Duodenal mucosa (tissue), 2 donors: ENCODE data around the gene ZBTB20.

Source experiments
- H3K27ac ChIP-seq: one replicate; pipeline ENCODE4 v1.7.0; 2013; ENCODE audit warnings: low read depth, low read length
- H3K27me3 ChIP-seq, 2 donors: one replicate each; pipeline ENCODE4 v1.7.0; 2013; ENCODE audit warnings: low read length in 2 of 2, control low read depth in 1 of 2; ENCODE audit not compliant: insufficient read depth in 2 of 2, control insufficient read depth in 1 of 2
- H3K36me3 ChIP-seq, 2 donors: one replicate each; pipeline ENCODE4 v1.7.0; 2013; ENCODE audit warnings: low read length in 2 of 2, control low read depth in 1 of 2; ENCODE audit not compliant: insufficient read depth in 2 of 2, control insufficient read depth in 1 of 2
- H3K4me1 ChIP-seq, 2 donors: one replicate each; pipeline ENCODE4 v1.7.0; 2013; ENCODE audit warnings: low read length in 2 of 2, control low read depth in 1 of 2; ENCODE audit not compliant: insufficient read depth in 2 of 2, control insufficient read depth in 1 of 2
- H3K4me3 ChIP-seq, 2 donors: one replicate each; pipeline ENCODE4 v1.7.0; 2013; ENCODE audit warnings: low read length in 2 of 2, low read depth in 1 of 2
- H3K9ac ChIP-seq, 2 donors: one replicate each; pipeline ENCODE4 v1.7.0; 2013; ENCODE audit warnings: low read length in 2 of 2, low read depth in 1 of 2
- H3K9me3 ChIP-seq, 2 donors: one replicate each; pipeline ENCODE4 v1.7.0; 2013; ENCODE audit warnings: low read length in 2 of 2, control low read depth in 1 of 2; ENCODE audit not compliant: control insufficient read depth in 1 of 2

Gene ZBTB20

GRCh38 chr3:115038817-115039216, 108.3 kb downstream of the ZBTB20 start:
- H3K4me3 ChIP-seq, result no peak overlapping the region
- no peak overlapping the region for H3K9ac ChIP-seq
- H3K36me3 ChIP-seq, result no peaks in the 10 kb centered on the region
- H3K27me3 ChIP-seq, result no peaks in the 10 kb centered on the region
- H3K9me3 ChIP-seq, result peaks cover 3 to 5% of the 10 kb centered on the region in 2 donors
- no peak overlapping the region for H3K27ac ChIP-seq
- no peaks in the 10 kb centered on the region for H3K4me1 ChIP-seq

GRCh38 chr3:115022835-115023398, 124.2 kb downstream of the ZBTB20 start:
- H3K36me3 ChIP-seq, result no peaks in the 10 kb centered on the region
- no peak overlapping the region for H3K4me3 ChIP-seq
- H3K27ac ChIP-seq, result no peak overlapping the region
- H3K27me3 ChIP-seq, result no peaks in the 10 kb centered on the region
- no peaks in the 10 kb centered on the region for H3K9me3 ChIP-seq
- no peak overlapping the region for H3K9ac ChIP-seq
- H3K4me1 ChIP-seq, result no peaks in the 10 kb centered on the region

GRCh38 chr3:115022199-115022598, 124.9 kb downstream of the ZBTB20 start:
- H3K4me1 ChIP-seq, result no peaks in the 10 kb centered on the region
- H3K9me3 ChIP-seq, result no peaks in the 10 kb centered on the region
- no peaks in the 10 kb centered on the region for H3K36me3 ChIP-seq
- H3K27me3 ChIP-seq, result no peaks in the 10 kb centered on the region
- no peak overlapping the region for H3K9ac ChIP-seq
- no peak overlapping the region for H3K27ac ChIP-seq
- no peak overlapping the region for H3K4me3 ChIP-seq

- no peaks in the 10 kb centered on the region for H3K4me1 ChIP-seq
- no peak overlapping the region for H3K27ac ChIP-seq
- H3K9me3 ChIP-seq, result no peaks in the 10 kb centered on the region
- no peaks in the 10 kb centered on the region for H3K36me3 ChIP-seq
- no peak overlapping the region for H3K4me3 ChIP-seq
- H3K27me3 ChIP-seq, result no peaks in the 10 kb centered on the region
- no peak overlapping the region for H3K9ac ChIP-seq
Measured at GRCh38 chr3:115021061-115021460, 126.0 kb downstream of the ZBTB20 start.

- Histone ChIP-seq H3K9ac (no peak overlapping the region), H3K27me3 (no peaks in the 10 kb centered on the region), H3K36me3 (no peaks in the 10 kb centered on the region), H3K4me3 (no peak overlapping the region), H3K27ac (no peak overlapping the region), H3K4me1 (no peaks in the 10 kb centered on the region), H3K9me3 (no peaks in the 10 kb centered on the region)
Measured at GRCh38 chr3:115019900-115020299, 127.2 kb downstream of the ZBTB20 start.

- H3K4me3 ChIP-seq, result no peak overlapping the region
- no peaks in the 10 kb centered on the region for H3K4me1 ChIP-seq
- no peak overlapping the region for H3K9ac ChIP-seq
- no peak overlapping the region for H3K27ac ChIP-seq
- no peaks in the 10 kb centered on the region for H3K9me3 ChIP-seq
- no peaks in the 10 kb centered on the region for H3K36me3 ChIP-seq
- H3K27me3 ChIP-seq, result no peaks in the 10 kb centered on the region
Measured at GRCh38 chr3:115018694-115019093, 128.4 kb downstream of the ZBTB20 start.

GRCh38 chr3:115007966-115008365, 139.1 kb downstream of the ZBTB20 start:
- no peak overlapping the region for H3K27ac ChIP-seq
- H3K4me1 ChIP-seq, result no peaks in the 10 kb centered on the region
- no peaks in the 10 kb centered on the region for H3K9me3 ChIP-seq
- H3K9ac ChIP-seq, result no peak overlapping the region
- H3K36me3 ChIP-seq, result no peaks in the 10 kb centered on the region
- no peaks in the 10 kb centered on the region for H3K27me3 ChIP-seq
- no peak overlapping the region for H3K4me3 ChIP-seq

- Histone ChIP-seq H3K4me3 (no peak overlapping the region), H3K27ac (no peak overlapping the region), H3K9ac (no peak overlapping the region)
Measured at GRCh38 chr3:115004201-115005140, 142.6 kb downstream of the ZBTB20 start.

GRCh38 chr3:114998971-114999579, 148.0 kb downstream of the ZBTB20 start:
- H3K36me3 ChIP-seq, result no peaks in the 10 kb centered on the region
- no peak overlapping the region for H3K27ac ChIP-seq
- no peaks in the 10 kb centered on the region for H3K9me3 ChIP-seq
- H3K4me3 ChIP-seq, result no peak overlapping the region
- H3K9ac ChIP-seq, result no peak overlapping the region
- H3K27me3 ChIP-seq, result no peaks in the 10 kb centered on the region
- H3K4me1 ChIP-seq, result no peaks in the 10 kb centered on the region

More at GRCh38 chr3:115004201-115005140, 142.6 kb downstream of the ZBTB20 start:
- Histone ChIP-seq H3K4me1 (no peaks in the 10 kb centered on the region), H3K27me3 (no peaks in the 10 kb centered on the region), H3K9me3 (no peaks in the 10 kb centered on the region), H3K36me3 (no peaks in the 10 kb centered on the region)
